ENCODE results near the gene PRRX2.

DNA sequence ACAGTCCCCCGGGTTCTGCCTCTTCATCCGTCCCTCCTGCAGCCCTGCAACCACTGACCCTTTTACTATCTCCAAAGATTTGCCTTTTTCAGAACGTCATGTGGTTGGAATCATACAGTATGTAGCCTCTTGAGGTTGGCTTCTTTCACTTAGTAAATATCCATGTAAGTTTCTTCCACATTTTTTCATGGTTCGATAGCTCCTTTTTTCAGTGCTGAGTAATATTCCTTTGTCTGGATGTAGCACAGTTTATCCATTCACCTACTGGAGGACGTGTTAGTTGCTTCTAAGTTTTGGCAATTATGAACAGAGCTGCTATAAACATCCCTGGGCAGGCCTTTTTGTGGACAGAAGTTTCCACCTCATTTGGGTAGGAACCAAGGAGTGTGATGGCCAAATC lies 27.1 kb downstream of the PRRX2 start:
- TF ChIP-seq HNRNPLL (IDR thresholded peaks at IDR 0.05; ENCODE audit: low read depth, low read length, poor library complexity, severe bottlenecking) (no peak), ZNF777 (CRISPR knock-in tag; IDR thresholded peaks at IDR 0.05) (no peak), KDM4B (CRISPR knock-in tag; IDR thresholded peaks at IDR 0.05) (no peak), ADNP (CRISPR knock-in tag; IDR thresholded peaks at IDR 0.05) (no peak), ZFP91 (CRISPR knock-in tag; IDR thresholded peaks at IDR 0.05; ENCODE audit: borderline replicate concordance) (no peak), CHD2 (IDR thresholded peaks at IDR 0.05; ENCODE audit: low read depth, low read length) (no peak)
- TF ChIP-seq, protein P1, sequence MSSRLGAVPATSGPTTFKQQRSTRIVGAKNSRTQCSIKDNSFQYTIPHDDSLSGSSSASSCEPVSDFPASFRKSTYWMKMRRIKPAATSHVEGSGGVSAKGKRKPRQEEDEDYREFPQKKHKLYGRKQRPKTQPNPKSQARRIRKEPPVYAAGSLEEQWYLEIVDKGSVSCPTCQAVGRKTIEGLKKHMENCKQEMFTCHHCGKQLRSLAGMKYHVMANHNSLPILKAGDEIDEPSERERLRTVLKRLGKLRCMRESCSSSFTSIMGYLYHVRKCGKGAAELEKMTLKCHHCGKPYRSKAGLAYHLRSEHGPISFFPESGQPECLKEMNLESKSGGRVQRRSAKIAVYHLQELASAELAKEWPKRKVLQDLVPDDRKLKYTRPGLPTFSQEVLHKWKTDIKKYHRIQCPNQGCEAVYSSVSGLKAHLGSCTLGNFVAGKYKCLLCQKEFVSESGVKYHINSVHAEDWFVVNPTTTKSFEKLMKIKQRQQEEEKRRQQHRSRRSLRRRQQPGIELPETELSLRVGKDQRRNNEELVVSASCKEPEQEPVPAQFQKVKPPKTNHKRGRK (CRISPR knock-in tag; IDR thresholded peaks at IDR 0.05) = no peak
- TF ChIP-seq, protein P2, sequence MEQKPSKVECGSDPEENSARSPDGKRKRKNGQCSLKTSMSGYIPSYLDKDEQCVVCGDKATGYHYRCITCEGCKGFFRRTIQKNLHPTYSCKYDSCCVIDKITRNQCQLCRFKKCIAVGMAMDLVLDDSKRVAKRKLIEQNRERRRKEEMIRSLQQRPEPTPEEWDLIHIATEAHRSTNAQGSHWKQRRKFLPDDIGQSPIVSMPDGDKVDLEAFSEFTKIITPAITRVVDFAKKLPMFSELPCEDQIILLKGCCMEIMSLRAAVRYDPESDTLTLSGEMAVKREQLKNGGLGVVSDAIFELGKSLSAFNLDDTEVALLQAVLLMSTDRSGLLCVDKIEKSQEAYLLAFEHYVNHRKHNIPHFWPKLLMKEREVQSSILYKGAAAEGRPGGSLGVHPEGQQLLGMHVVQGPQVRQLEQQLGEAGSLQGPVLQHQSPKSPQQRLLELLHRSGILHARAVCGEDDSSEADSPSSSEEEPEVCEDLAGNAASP (CRISPR knock-in tag; IDR thresholded peaks at IDR 0.05; ENCODE audit: borderline replicate concordance) = no peak
- TF ChIP-seq, protein P3, sequence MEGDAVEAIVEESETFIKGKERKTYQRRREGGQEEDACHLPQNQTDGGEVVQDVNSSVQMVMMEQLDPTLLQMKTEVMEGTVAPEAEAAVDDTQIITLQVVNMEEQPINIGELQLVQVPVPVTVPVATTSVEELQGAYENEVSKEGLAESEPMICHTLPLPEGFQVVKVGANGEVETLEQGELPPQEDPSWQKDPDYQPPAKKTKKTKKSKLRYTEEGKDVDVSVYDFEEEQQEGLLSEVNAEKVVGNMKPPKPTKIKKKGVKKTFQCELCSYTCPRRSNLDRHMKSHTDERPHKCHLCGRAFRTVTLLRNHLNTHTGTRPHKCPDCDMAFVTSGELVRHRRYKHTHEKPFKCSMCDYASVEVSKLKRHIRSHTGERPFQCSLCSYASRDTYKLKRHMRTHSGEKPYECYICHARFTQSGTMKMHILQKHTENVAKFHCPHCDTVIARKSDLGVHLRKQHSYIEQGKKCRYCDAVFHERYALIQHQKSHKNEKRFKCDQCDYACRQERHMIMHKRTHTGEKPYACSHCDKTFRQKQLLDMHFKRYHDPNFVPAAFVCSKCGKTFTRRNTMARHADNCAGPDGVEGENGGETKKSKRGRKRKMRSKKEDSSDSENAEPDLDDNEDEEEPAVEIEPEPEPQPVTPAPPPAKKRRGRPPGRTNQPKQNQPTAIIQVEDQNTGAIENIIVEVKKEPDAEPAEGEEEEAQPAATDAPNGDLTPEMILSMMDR (CRISPR knock-in tag; IDR thresholded peaks at IDR 0.05) = no peak

Measured in HepG2 (cell line).